ENCODE data around the gene RMND5A.
A peak's percentile ranks its signal among the peaks of the same experiment; 100 is the strongest.

The RMND5A gene

GRCh38 chr2:86752934-86753333 is 32.8 kb downstream of the RMND5A start:
- ChIA-PET POLR2A (no interaction called here), CTCF (interaction anchor here (3.1 kb wide), 1 partner anchor 11 kb away, joined by 10 read pairs; no protein-coding TSS in a partner anchor)

GRCh38 chr2:86753606-86754005 is 33.5 kb downstream of the RMND5A start:
- TF ChIP-seq L3MBTL2 (conservative IDR thresholded peaks at IDR 0.05) (no peak), SUZ12 (IDR thresholded peaks at IDR 0.05) (no peak)
- TF ChIP-seq, protein P1, sequence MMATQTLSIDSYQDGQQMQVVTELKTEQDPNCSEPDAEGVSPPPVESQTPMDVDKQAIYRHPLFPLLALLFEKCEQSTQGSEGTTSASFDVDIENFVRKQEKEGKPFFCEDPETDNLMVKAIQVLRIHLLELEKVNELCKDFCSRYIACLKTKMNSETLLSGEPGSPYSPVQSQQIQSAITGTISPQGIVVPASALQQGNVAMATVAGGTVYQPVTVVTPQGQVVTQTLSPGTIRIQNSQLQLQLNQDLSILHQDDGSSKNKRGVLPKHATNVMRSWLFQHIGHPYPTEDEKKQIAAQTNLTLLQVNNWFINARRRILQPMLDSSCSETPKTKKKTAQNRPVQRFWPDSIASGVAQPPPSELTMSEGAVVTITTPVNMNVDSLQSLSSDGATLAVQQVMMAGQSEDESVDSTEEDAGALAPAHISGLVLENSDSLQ (IDR thresholded peaks at IDR 0.05) = no peak
- CTCF ChIA-PET = interaction anchor here (3.1 kb wide), 1 partner anchor 10 kb away, joined by 10 read pairs; no protein-coding TSS in a partner anchor
- no peak for DNase-seq (ENCODE audit: extremely low spot score)
- POLR2A ChIA-PET = no interaction called here

More at GRCh38 chr2:86752934-86753333, 32.8 kb downstream of the RMND5A start:
- no peak for TF ChIP-seq FOXK2 (IDR thresholded peaks at IDR 0.05)
- no peak for TF ChIP-seq SP1 (IDR thresholded peaks at IDR 0.05)
- TF ChIP-seq SUZ12 (IDR thresholded peaks at IDR 0.05) = no peak
- no peak for TF ChIP-seq BHLHE40 (IDR thresholded peaks at IDR 0.05; ENCODE audit: borderline replicate concordance)
- TF ChIP-seq FOXM1 (IDR thresholded peaks at IDR 0.05; ENCODE audit: borderline replicate concordance) = no peak
- TF ChIP-seq ELF4 (IDR thresholded peaks at IDR 0.05) = no peak
- TF ChIP-seq, protein P1 (IDR thresholded peaks at IDR 0.05) = no peak
- TF ChIP-seq HDGF (IDR thresholded peaks at IDR 0.05; ENCODE audit: borderline replicate concordance) = no peak
- no peak for TF ChIP-seq ARNT (IDR thresholded peaks at IDR 0.05)
- TF ChIP-seq L3MBTL2 (conservative IDR thresholded peaks at IDR 0.05) = no peak
- TF ChIP-seq LEF1 (IDR thresholded peaks at IDR 0.05; ENCODE audit: borderline replicate concordance) = no peak
- DNase-seq (ENCODE audit: extremely low spot score) = no peak

- ChIA-PET CTCF (no interaction called here), POLR2A (no interaction called here)
- DNase-seq (ENCODE audit: extremely low spot score) = no peak
- no peak for TF ChIP-seq SUZ12 (IDR thresholded peaks at IDR 0.05)
- TF ChIP-seq NFRKB (IDR thresholded peaks at IDR 0.05) = no peak
- TF ChIP-seq BHLHE40 (IDR thresholded peaks at IDR 0.05; ENCODE audit: borderline replicate concordance) = no peak
- no peak for TF ChIP-seq HDGF (IDR thresholded peaks at IDR 0.05; ENCODE audit: borderline replicate concordance)
- no peak for TF ChIP-seq FOXM1 (IDR thresholded peaks at IDR 0.05; ENCODE audit: borderline replicate concordance)
- no peak for TF ChIP-seq TARDBP (IDR thresholded peaks at IDR 0.05)
- no peak for TF ChIP-seq FOXA1 (IDR thresholded peaks at IDR 0.05)
These were observed 38.3 kb downstream of the RMND5A start for GRCh38 chr2:86758405-86758804.

GRCh38 chr2:86760371-86760770 is 40.3 kb downstream of the RMND5A start:
- ChIA-PET POLR2A (no interaction called here), CTCF (no interaction called here)
- TF ChIP-seq SUZ12 (IDR thresholded peaks at IDR 0.05) (no peak), NFRKB (IDR thresholded peaks at IDR 0.05) (no peak), FOXM1 (IDR thresholded peaks at IDR 0.05; ENCODE audit: borderline replicate concordance) (no peak)

GRCh38 chr2:86764661-86765309 is 44.7 kb downstream of the RMND5A start:
- ChIA-PET POLR2A (no interaction called here), CTCF (interaction anchor here (0.6 to 3.1 kb wide), 4 partner anchors 11 to 1505 kb away, joined by 3 to 10 read pairs (median 4); no protein-coding TSS in a partner anchor)
- peak; percentile 60 for DNase-seq (ENCODE audit: extremely low spot score)
- TF ChIP-seq FOXA1 (IDR thresholded peaks at IDR 0.05) = no peak
- TF ChIP-seq ELF4 (IDR thresholded peaks at IDR 0.05) = no peak
- TF ChIP-seq ARNT (IDR thresholded peaks at IDR 0.05) = no peak
- no peak for TF ChIP-seq LEF1 (IDR thresholded peaks at IDR 0.05; ENCODE audit: borderline replicate concordance)
- TF ChIP-seq NFRKB (IDR thresholded peaks at IDR 0.05) = no peak
- no peak for TF ChIP-seq FOXK2 (IDR thresholded peaks at IDR 0.05)
- TF ChIP-seq, protein P1 (IDR thresholded peaks at IDR 0.05) = no peak
- no peak for TF ChIP-seq SUZ12 (IDR thresholded peaks at IDR 0.05)
- no peak for TF ChIP-seq TARDBP (IDR thresholded peaks at IDR 0.05)
- TF ChIP-seq BHLHE40 (IDR thresholded peaks at IDR 0.05; ENCODE audit: borderline replicate concordance) = no peak
- TF ChIP-seq L3MBTL2 (conservative IDR thresholded peaks at IDR 0.05) = no peak
- no peak for TF ChIP-seq HDGF (IDR thresholded peaks at IDR 0.05; ENCODE audit: borderline replicate concordance)
- no peak for TF ChIP-seq SP1 (IDR thresholded peaks at IDR 0.05)
- no peak for TF ChIP-seq ZNF384 (IDR thresholded peaks at IDR 0.05)
- TF ChIP-seq FOXM1 (IDR thresholded peaks at IDR 0.05; ENCODE audit: borderline replicate concordance) = no peak

More at GRCh38 chr2:86760371-86760770, 40.3 kb downstream of the RMND5A start:
- no peak for DNase-seq (ENCODE audit: extremely low spot score)

DNA sequence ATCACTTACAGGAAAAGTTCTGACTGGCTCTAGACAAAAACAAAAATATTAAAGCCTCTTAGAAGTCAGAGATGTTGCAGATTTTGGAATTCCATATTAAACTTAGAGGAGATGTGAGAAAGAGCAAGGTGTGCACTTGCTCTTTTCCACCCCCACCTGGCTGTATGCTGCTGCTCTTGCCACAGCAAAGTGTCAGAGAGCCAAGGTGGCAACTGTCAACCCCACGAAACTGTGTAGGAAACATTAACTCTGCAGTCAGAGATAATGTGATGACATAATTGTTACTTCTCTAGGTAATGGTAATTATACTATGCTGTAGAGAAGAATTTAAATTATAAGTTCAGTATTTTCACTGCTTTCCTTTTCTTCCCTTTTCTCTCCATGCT is 45.2 kb downstream of the RMND5A start:
- ChIA-PET CTCF (interaction anchor here (1.3 to 3.1 kb wide), 2 partner anchors 11 to 42 kb away, joined by 5 to 10 read pairs; no protein-coding TSS in a partner anchor), POLR2A (no interaction called here)
- DNase-seq (ENCODE audit: extremely low spot score) = no peak
- no peak for TF ChIP-seq BHLHE40 (IDR thresholded peaks at IDR 0.05; ENCODE audit: borderline replicate concordance)
- TF ChIP-seq HDGF (IDR thresholded peaks at IDR 0.05; ENCODE audit: borderline replicate concordance) = no peak
- TF ChIP-seq FOXK2 (IDR thresholded peaks at IDR 0.05) = no peak
- no peak for TF ChIP-seq FOXM1 (IDR thresholded peaks at IDR 0.05; ENCODE audit: borderline replicate concordance)
- no peak for TF ChIP-seq FOXA1 (IDR thresholded peaks at IDR 0.05)
- TF ChIP-seq CTBP1 (IDR thresholded peaks at IDR 0.05; ENCODE audit: borderline replicate concordance) = no peak
- TF ChIP-seq, protein P1 (IDR thresholded peaks at IDR 0.05) = no peak
- no peak for TF ChIP-seq ELF4 (IDR thresholded peaks at IDR 0.05)
- TF ChIP-seq SUZ12 (IDR thresholded peaks at IDR 0.05) = no peak
- no peak for TF ChIP-seq LEF1 (IDR thresholded peaks at IDR 0.05; ENCODE audit: borderline replicate concordance)
- TF ChIP-seq ZNF384 (IDR thresholded peaks at IDR 0.05) = no peak
- TF ChIP-seq L3MBTL2 (conservative IDR thresholded peaks at IDR 0.05) = no peak
- TF ChIP-seq SP1 (IDR thresholded peaks at IDR 0.05) = no peak
- no peak for TF ChIP-seq NFRKB (IDR thresholded peaks at IDR 0.05)
- TF ChIP-seq ARNT (IDR thresholded peaks at IDR 0.05) = no peak
- no peak for TF ChIP-seq TARDBP (IDR thresholded peaks at IDR 0.05)

All from HEK293T (cell line).